PFSK-1 (cell line): Measurements from ENCODE around the gene NTM.

ENCODE experiments used
- POLR2AphosphoS5 ChIP-seq: IDR thresholded peaks from 2 replicates; pipeline ENCODE4 v1.6.1; 2012; ENCODE audit warnings: low read depth, mild to moderate bottlenecking, control low read depth, low read length, moderate library complexity
- REST ChIP-seq, 2 experiments: IDR thresholded peaks; 2 replicates each; pipeline versions ENCODE4 v1.6.1 to v1.8.0; 2011 to 2012; ENCODE audit warnings: low read depth in 2 of 2, low read length in 2 of 2, control low read depth in 1 of 2, inconsistent platforms in 1 of 2, mild to moderate bottlenecking in 1 of 2, moderate library complexity in 1 of 2; ENCODE audit not compliant: insufficient read depth in 1 of 2
- TAF1 ChIP-seq: IDR thresholded peaks from 2 replicates; pipeline ENCODE4 v1.6.1; 2012; ENCODE audit warnings: low read length, control low read depth, borderline replicate concordance; ENCODE audit not compliant: insufficient read depth

- TF ChIP-seq TAF1, result no peak
- TF ChIP-seq POLR2AphosphoS5, result no peak
- no peak for TF ChIP-seq REST (IDR thresholded peaks at IDR 0.05; ENCODE audit: insufficient read depth in 1 of 2, low read depth in 2 of 2, low read length in 2 of 2)
Measured at GRCh38 chr11:131767421-131767820, 397.0 kb downstream of the NTM start.
